GM15510 (cell line): Measurements from ENCODE around the gene GPR25.

Experiments used
- POLR2A ChIP-seq: IDR thresholded peaks from 3 replicates; pipeline ENCODE4 v1.6.1; 2011; ENCODE audit warnings: borderline replicate concordance; ENCODE audit not compliant: insufficient read length; ENCODE audit errors: extremely low read depth

GPR25 gene

GRCh38 chr1:200909071-200909470 lies 36.3 kb downstream of the GPR25 start:
- no peak for TF ChIP-seq POLR2A

GRCh38 chr1:200909757-200910239 lies 37.0 kb downstream of the GPR25 start:
- TF ChIP-seq POLR2A: no peak

- TF ChIP-seq POLR2A: no peak
These were observed 38.6 kb downstream of the GPR25 start for GRCh38 chr1:200911361-200911760.

GRCh38 chr1:200912737-200913407 lies 40.1 kb downstream of the GPR25 start:
- no peak for TF ChIP-seq POLR2A

- no peak for TF ChIP-seq POLR2A
These were observed 43.4 kb downstream of the GPR25 start for GRCh38 chr1:200916152-200916551.

- TF ChIP-seq POLR2A: no peak
These were observed 43.9 kb downstream of the GPR25 start for GRCh38 chr1:200916681-200917080.

GRCh38 chr1:200917291-200917817 lies 44.6 kb downstream of the GPR25 start:
- TF ChIP-seq POLR2A: no peak

- no peak for TF ChIP-seq POLR2A
These were observed 45.2 kb downstream of the GPR25 start for GRCh38 chr1:200918006-200918405.

- no peak for TF ChIP-seq POLR2A
These were observed 46.6 kb downstream of the GPR25 start for GRCh38 chr1:200919386-200919785.

GRCh38 chr1:200921571-200922110 lies 48.9 kb downstream of the GPR25 start:
- TF ChIP-seq POLR2A: no peak

GRCh38 chr1:200922406-200922805 lies 49.6 kb downstream of the GPR25 start:
- no peak for TF ChIP-seq POLR2A

- TF ChIP-seq POLR2A: no peak
These were observed 50.8 kb downstream of the GPR25 start for GRCh38 chr1:200923601-200924000.
